Fibroblast of lung (primary cell): ENCODE results near the gene DPT. TPM values are rescaled to one million over a fixed set of nuclear protein-coding genes. Genes with fewer than 3 reads are reported as not detected.

ENCODE experiments used
- DNase-seq, 2 donors: peaks; one replicate each; pipeline versions ENCODE4 v3.0.0 to v3.0.0-alpha.2; 2010; ENCODE audit warnings: low read depth in 2 of 2
- H2AFZ ChIP-seq: 2 replicates; pipeline ENCODE4 v1.5.1; 2012; ENCODE audit warnings: low read length, control low read depth, inconsistent platforms
- H3K27ac ChIP-seq: 2 replicates; pipeline ENCODE4 v1.5.1; 2011; ENCODE audit warnings: low read length, control low read depth; ENCODE audit not compliant: insufficient read depth
- H3K27me3 ChIP-seq: 2 replicates; pipeline ENCODE4 v1.5.1; 2011; ENCODE audit warnings: mild to moderate bottlenecking, low read length; ENCODE audit not compliant: control insufficient read depth, insufficient read depth
- H3K36me3 ChIP-seq: 2 replicates; pipeline ENCODE4 v1.5.1; 2011; ENCODE audit warnings: low read length; ENCODE audit not compliant: control insufficient read depth, insufficient read depth
- H3K4me1 ChIP-seq: 2 replicates; pipeline ENCODE4 v1.5.1; 2011; ENCODE audit warnings: low read length; ENCODE audit not compliant: control insufficient read depth, insufficient read depth; ENCODE audit errors: extremely low read depth
- H3K4me2 ChIP-seq: 2 replicates; pipeline ENCODE4 v1.5.1; 2011; ENCODE audit warnings: low read length, control low read depth; ENCODE audit not compliant: insufficient read depth; ENCODE audit errors: extremely low read depth
- H3K4me3 ChIP-seq, 4 experiments: fragments of 200-600 bp in 1 of 4; sonication (generic) in 1 of 4; replicated peaks in 1 of 4; 2 replicates each; pipeline ENCODE4 v1.5.1; 2011 to 2016; ENCODE audit warnings: low read length in 4 of 4, low read depth in 3 of 4, mild to moderate bottlenecking in 3 of 4, control low read depth in 2 of 4, inconsistent platforms in 1 of 4, mixed read lengths in 1 of 4; ENCODE audit not compliant: insufficient read depth in 1 of 4; ENCODE audit errors: control extremely low read depth in 1 of 4
- H3K79me2 ChIP-seq: 2 replicates; pipeline ENCODE4 v1.5.1; 2012; ENCODE audit warnings: mild to moderate bottlenecking, low read length, inconsistent platforms; ENCODE audit not compliant: control insufficient read depth, insufficient read depth
- H3K9ac ChIP-seq: 2 replicates; pipeline ENCODE4 v1.5.1; 2011; ENCODE audit warnings: mild to moderate bottlenecking, low read length, control low read depth; ENCODE audit not compliant: insufficient read depth
- H3K9me3 ChIP-seq: 2 replicates; pipeline ENCODE4 v1.5.1; 2012; ENCODE audit warnings: low read depth, low read length; ENCODE audit not compliant: control insufficient read depth, insufficient read depth
- H4K20me1 ChIP-seq: 2 replicates; pipeline ENCODE4 v1.5.1; 2011; ENCODE audit warnings: low read length; ENCODE audit not compliant: control insufficient read depth, insufficient read depth; ENCODE audit errors: extremely low read depth
- EZH2 ChIP-seq: IDR thresholded peaks from 2 replicates; pipeline ENCODE4 v1.5.1; 2012; ENCODE audit warnings: low read length, control low read depth, mild to moderate bottlenecking; ENCODE audit errors: missing control alignments
- polyA plus RNA-seq, 2 donors: library from polyadenylated mRNA; depleted of rRNA in 1 of 2; stranded (reverse) in 1 of 2; unstranded in 1 of 2; fragments of >200 nt; gene quantifications; 2 replicates each; pipeline ENCODE4 v1.2.1, GENCODE V29; 2011 to 2012; ENCODE audit warnings: missing spikeins in 1 of 2
- total RNA-seq: library from RNA; depleted of rRNA; stranded (reverse); fragments of >200 nt; gene quantifications from 2 replicates; pipeline ENCODE4 v1.2.1, GENCODE V29; 2014
- TF ChIP-seq, protein P1 (sequence below), 2 donors: IDR thresholded peaks in 1 of 2; conservative IDR thresholded peaks in 1 of 2; 1 replicate in 1 of 2; 2 replicates in 1 of 2; pipeline ENCODE4 v1.5.1; 2011 to 2012; ENCODE audit warnings: low read length in 2 of 2, control low read depth in 1 of 2, inconsistent platforms in 1 of 2, low read depth in 1 of 2, mild to moderate bottlenecking in 1 of 2

Gene DPT
- total and polyA plus RNA-seq, 2 donors (not counting 1 experiment from before 2014, with no cell fraction given) = 2.4 to 4.1 TPM

DNA sequence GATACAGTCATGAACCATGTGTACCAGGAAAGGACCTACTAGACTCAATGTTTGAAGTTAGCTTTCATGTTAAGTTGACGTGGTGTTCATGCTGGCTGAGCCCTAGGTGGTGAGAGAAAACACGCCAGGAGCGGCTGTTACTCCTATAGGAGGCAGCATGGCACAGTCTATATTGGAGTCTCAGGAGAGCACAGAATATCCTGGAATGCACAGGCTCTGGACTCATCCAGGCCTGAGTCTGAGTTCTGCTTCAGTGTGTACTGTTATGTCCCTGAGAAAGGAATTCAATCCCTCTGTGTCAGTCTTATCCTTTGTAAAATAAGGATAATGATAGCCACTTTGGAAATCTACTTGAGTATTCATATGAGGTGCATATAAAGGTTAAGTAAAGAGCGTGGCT lies 41.2 kb downstream of the DPT start:
- no peak overlapping the region for H3K4me2 ChIP-seq
- H3K36me3 ChIP-seq = no peaks in the 10 kb centered on the region
- H2AFZ ChIP-seq = no peak overlapping the region
- no peak overlapping the region for H3K4me3 ChIP-seq
- TF ChIP-seq, protein P1, sequence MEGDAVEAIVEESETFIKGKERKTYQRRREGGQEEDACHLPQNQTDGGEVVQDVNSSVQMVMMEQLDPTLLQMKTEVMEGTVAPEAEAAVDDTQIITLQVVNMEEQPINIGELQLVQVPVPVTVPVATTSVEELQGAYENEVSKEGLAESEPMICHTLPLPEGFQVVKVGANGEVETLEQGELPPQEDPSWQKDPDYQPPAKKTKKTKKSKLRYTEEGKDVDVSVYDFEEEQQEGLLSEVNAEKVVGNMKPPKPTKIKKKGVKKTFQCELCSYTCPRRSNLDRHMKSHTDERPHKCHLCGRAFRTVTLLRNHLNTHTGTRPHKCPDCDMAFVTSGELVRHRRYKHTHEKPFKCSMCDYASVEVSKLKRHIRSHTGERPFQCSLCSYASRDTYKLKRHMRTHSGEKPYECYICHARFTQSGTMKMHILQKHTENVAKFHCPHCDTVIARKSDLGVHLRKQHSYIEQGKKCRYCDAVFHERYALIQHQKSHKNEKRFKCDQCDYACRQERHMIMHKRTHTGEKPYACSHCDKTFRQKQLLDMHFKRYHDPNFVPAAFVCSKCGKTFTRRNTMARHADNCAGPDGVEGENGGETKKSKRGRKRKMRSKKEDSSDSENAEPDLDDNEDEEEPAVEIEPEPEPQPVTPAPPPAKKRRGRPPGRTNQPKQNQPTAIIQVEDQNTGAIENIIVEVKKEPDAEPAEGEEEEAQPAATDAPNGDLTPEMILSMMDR (conservative IDR thresholded peaks at IDR 0.05 in 1 of 2, IDR thresholded peaks at IDR 0.05 in 1 of 2; ENCODE audit: low read depth in 1 of 2, low read length in 2 of 2) = no peak
- no peak for TF ChIP-seq EZH2
- no peaks in the 10 kb centered on the region for H3K27me3 ChIP-seq
- H4K20me1 ChIP-seq = no peaks in the 10 kb centered on the region
- H3K4me1 ChIP-seq = no peaks in the 10 kb centered on the region
- no peak overlapping the region for H3K9ac ChIP-seq
- H3K79me2 ChIP-seq = no peaks in the 10 kb centered on the region
- H3K27ac ChIP-seq = no peak overlapping the region
- no peaks in the 10 kb centered on the region for H3K9me3 ChIP-seq
- DNase-seq = no peak

DNA sequence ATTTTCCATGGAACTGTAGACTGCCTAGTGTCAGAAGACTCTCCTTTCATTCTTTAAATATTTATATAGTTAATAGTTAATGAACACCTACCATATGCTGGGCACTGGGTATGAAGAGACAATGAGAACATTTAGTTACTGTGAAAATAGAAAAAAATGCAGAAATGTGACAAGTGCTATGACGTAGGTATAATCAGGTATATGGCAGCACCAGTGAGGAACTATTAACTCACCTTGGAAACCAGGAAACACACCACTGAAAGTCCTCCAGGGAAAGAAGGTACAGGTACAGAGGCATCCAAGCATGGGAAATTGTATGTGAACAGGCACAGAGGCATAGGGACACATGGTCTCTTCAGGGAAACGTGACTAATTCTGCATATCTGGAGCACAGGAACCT lies 42.3 kb downstream of the DPT start:
- Histone ChIP-seq H3K4me3 (no peak overlapping the region), H4K20me1 (no peaks in the 10 kb centered on the region), H3K79me2 (no peaks in the 10 kb centered on the region), H3K27ac (no peak overlapping the region), H3K36me3 (no peaks in the 10 kb centered on the region), H3K9me3 (no peaks in the 10 kb centered on the region), H3K9ac (no peak overlapping the region), H3K4me1 (no peaks in the 10 kb centered on the region), H3K27me3 (no peaks in the 10 kb centered on the region), H3K4me2 (no peak overlapping the region), H2AFZ (no peak overlapping the region)
- DNase-seq = no peak
- TF ChIP-seq, protein P1 (conservative IDR thresholded peaks at IDR 0.05 in 1 of 2, IDR thresholded peaks at IDR 0.05 in 1 of 2; ENCODE audit: low read depth in 1 of 2, low read length in 2 of 2) = no peak
- no peak for TF ChIP-seq EZH2

DNA sequence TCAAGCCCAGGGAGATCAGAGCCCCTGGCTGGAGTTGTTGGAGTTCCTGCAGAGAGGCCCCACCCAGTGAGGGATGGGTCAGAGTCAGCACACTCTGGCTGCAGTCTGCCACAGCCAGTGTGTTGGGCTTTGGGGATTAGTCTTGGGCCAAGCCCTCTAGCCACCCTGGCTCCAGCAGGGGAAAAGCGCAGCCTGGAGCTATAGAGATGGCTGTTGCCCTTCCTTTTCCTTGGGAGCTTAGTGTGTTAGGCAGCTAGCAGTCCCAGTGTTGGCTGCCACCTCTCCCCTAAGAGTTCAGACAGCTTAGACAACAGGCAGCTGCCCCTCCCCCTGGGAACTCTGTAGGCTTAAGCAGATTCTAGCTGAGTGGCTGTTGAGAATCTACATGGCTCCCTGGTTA lies 45.1 kb downstream of the DPT start:
- Histone ChIP-seq H3K79me2 (no peaks in the 10 kb centered on the region), H3K27ac (no peak overlapping the region)
- no peak for DNase-seq

More for the DNA sequence above, 45.1 kb downstream of the DPT start:
- TF ChIP-seq EZH2 = no peak
- TF ChIP-seq, protein P1 (conservative IDR thresholded peaks at IDR 0.05 in 1 of 2, IDR thresholded peaks at IDR 0.05 in 1 of 2; ENCODE audit: low read depth in 1 of 2, low read length in 2 of 2) = no peak
- H3K9me3 ChIP-seq = no peaks in the 10 kb centered on the region
- no peak overlapping the region for H3K9ac ChIP-seq
- no peaks in the 10 kb centered on the region for H3K36me3 ChIP-seq
- no peaks in the 10 kb centered on the region for H4K20me1 ChIP-seq
- no peak overlapping the region for H2AFZ ChIP-seq
- no peak overlapping the region for H3K4me3 ChIP-seq
- H3K27me3 ChIP-seq = no peaks in the 10 kb centered on the region
- H3K4me2 ChIP-seq = no peak overlapping the region
- no peaks in the 10 kb centered on the region for H3K4me1 ChIP-seq
